HepG2 (cell line): ENCODE measurements around the gene ZNF669. TPM values are rescaled to one million over a fixed set of nuclear protein-coding genes. Genes with fewer than 3 reads are reported as not detected.

Experiments
- ATAC-seq: fragments of 200-7000 bp; cut with Tn5 transposase; 3 replicates; pipeline ENCODE4 v1.9.1; 2020; ENCODE audit warnings: mild to moderate bottlenecking, moderate library complexity
- BruUV-seq: library from RNA; stranded (reverse); fragments of 400-500 nt; replicated peaks from 2 replicates; lab custom pipeline; 2021; lab: Mats Ljungman, UMichigan
- CTCF ChIA-PET: fragments of 300-600 bp; formaldehyde crosslinking; extraction: SDS; loops from one replicate; lab custom pipeline; 2021; ENCODE audit warnings: low total read pairs, inconsistent platforms, low intra/inter-chr PET ratio; lab: Yijun Ruan, JAX
- POLR2A ChIA-PET: fragments of 350-600 bp; sonication (Branson Sonifier 250); formaldehyde crosslinking; loops from one replicate; lab custom pipeline; 2020; ENCODE audit warnings: antibody characterized with exemption, inconsistent platforms; lab: Yijun Ruan, JAX
- DNase-seq: peaks from one replicate; pipeline ENCODE4 v3.0.0-alpha.2; 2015; ENCODE audit warnings: low spot score
- FAIRE-seq: peaks from 3 replicates; lab custom pipeline; 2011; peaks lifted over from hg19 to GRCh38; lab: Jason Lieb, UNC
- H2AFZ ChIP-seq: one replicate; pipeline ENCODE4 v1.6.1; 2011; ENCODE audit warnings: low read length, inconsistent platforms
- H3K27ac ChIP-seq: fragments of 300-600 bp; 3 replicates; pipeline ENCODE4 v1.8.0; 2011; ENCODE audit warnings: mixed run types, mild to moderate bottlenecking, mixed read lengths, low read length, inconsistent platforms; ENCODE audit not compliant: insufficient read depth; ENCODE audit errors: extremely low read length
- H3K27me3 ChIP-seq, 2 experiments: fragments of 200-600 bp in 1 of 2; 2 replicates in 1 of 2; 3 replicates in 1 of 2; pipeline versions ENCODE4 v1.6.0 to v1.8.0; 2011; ENCODE audit warnings: low read length in 2 of 2, mild to moderate bottlenecking in 2 of 2, moderate library complexity in 2 of 2, inconsistent platforms in 1 of 2; ENCODE audit not compliant: insufficient read depth in 2 of 2, control insufficient read depth in 1 of 2
- H3K36me3 ChIP-seq, 2 experiments: fragments of 200-600 bp in 1 of 2; replicated peaks in 1 of 2; 2 replicates in 1 of 2; 3 replicates in 1 of 2; pipeline versions ENCODE4 v1.5.1 to v1.8.0; 2011; ENCODE audit warnings: low read length in 2 of 2, inconsistent platforms in 1 of 2; ENCODE audit not compliant: insufficient read depth in 2 of 2, control insufficient read depth in 1 of 2
- H3K4me1 ChIP-seq: 2 replicates; pipeline ENCODE4 v1.5.1; 2012; ENCODE audit warnings: low read length, inconsistent platforms; ENCODE audit not compliant: insufficient read depth
- H3K4me2 ChIP-seq: 2 replicates; pipeline ENCODE4 v1.6.0; 2011; ENCODE audit warnings: low read depth, low read length, inconsistent platforms
- H3K4me3 ChIP-seq, 3 experiments: fragments of 200-600 bp in 1 of 3; sonication (generic), shearing (Covaris generic) in 1 of 3; replicated peaks in 1 of 3; 2 replicates each; pipeline ENCODE4 v1.5.1; 2011 to 2016; ENCODE audit warnings: low read length in 3 of 3, inconsistent platforms in 2 of 3, low read depth in 2 of 3, mild to moderate bottlenecking in 2 of 3, control low read depth in 1 of 3, mixed read lengths in 1 of 3; ENCODE audit not compliant: insufficient read depth in 1 of 3
- H3K79me2 ChIP-seq: one replicate; pipeline ENCODE4 v1.6.1; 2011; ENCODE audit warnings: low read length, inconsistent platforms; ENCODE audit not compliant: insufficient read depth
- H3K9ac ChIP-seq: 2 replicates; pipeline ENCODE4 v1.6.0; 2011; ENCODE audit warnings: mild to moderate bottlenecking, low read depth, low read length, inconsistent platforms; ENCODE audit not compliant: insufficient read depth
- H3K9me3 ChIP-seq: 2 replicates; pipeline ENCODE4 v1.5.1; 2012; ENCODE audit warnings: mild to moderate bottlenecking, low read length
- H4K20me1 ChIP-seq: 2 replicates; pipeline ENCODE4 v1.6.0; 2011; ENCODE audit warnings: inconsistent platforms, mild to moderate bottlenecking, low read length, moderate library complexity; ENCODE audit not compliant: insufficient read depth
- LRRFIP1 ChIP-seq: sonication (generic); formaldehyde crosslinking; conservative IDR thresholded peaks from 2 replicates; pipeline ENCODE4 v1.4.0; 2020; ENCODE audit warnings: missing genetic modification reagents
- RAD21 ChIP-seq: fragments of 450-650 bp; formaldehyde crosslinking; IDR thresholded peaks from 2 replicates; pipeline ENCODE4 v1.5.0; 2020; ENCODE audit warnings: mild to moderate bottlenecking
- SMAD9 ChIP-seq: sonication (generic); formaldehyde crosslinking; IDR thresholded peaks from 2 replicates; pipeline ENCODE4 v1.5.1; 2020; ENCODE audit warnings: mild to moderate bottlenecking, missing genetic modification reagents
- THAP9 ChIP-seq: sonication (generic); formaldehyde crosslinking; IDR thresholded peaks from 2 replicates; pipeline ENCODE4; 2020; ENCODE audit warnings: missing genetic modification reagents, mild to moderate bottlenecking, borderline replicate concordance
- ZFX ChIP-seq: sonication (generic); formaldehyde crosslinking; IDR thresholded peaks from 2 replicates; pipeline ENCODE4 v1.4.0; 2020; ENCODE audit warnings: mild to moderate bottlenecking, low read depth, missing genetic modification reagents, moderate library complexity
- ZNF292 ChIP-seq: sonication (generic); formaldehyde crosslinking; IDR thresholded peaks from 2 replicates; pipeline ENCODE4 v1.8.1; 2022; ENCODE audit warnings: mild to moderate bottlenecking, low read depth, missing genetic modification reagents, borderline replicate concordance
- ZNF343 ChIP-seq: sonication (generic); formaldehyde crosslinking; IDR thresholded peaks from 2 replicates; pipeline ENCODE4 v1.4.0; 2020; ENCODE audit warnings: mild to moderate bottlenecking, missing genetic modification reagents
- ZNF501 ChIP-seq: sonication (generic); formaldehyde crosslinking; IDR thresholded peaks from 2 replicates; pipeline ENCODE4 v1.5.1; 2020; ENCODE audit warnings: mild to moderate bottlenecking, moderate library complexity, missing genetic modification reagents
- ZNF513 ChIP-seq: sonication (generic); formaldehyde crosslinking; conservative IDR thresholded peaks from 2 replicates; pipeline ENCODE4 v1.5.0; 2020; ENCODE audit warnings: missing genetic modification reagents
- ZNF598 ChIP-seq: sonication (generic); formaldehyde crosslinking; IDR thresholded peaks from 2 replicates; pipeline ENCODE4 v1.5.1; 2020; ENCODE audit warnings: mild to moderate bottlenecking, missing genetic modification reagents, borderline replicate concordance
- ZNF687 ChIP-seq: sonication (generic); formaldehyde crosslinking; IDR thresholded peaks from 2 replicates; pipeline ENCODE4 v1.5.1; 2020; ENCODE audit warnings: mild to moderate bottlenecking, missing genetic modification reagents, moderate library complexity
- WGBS: methylation state at CpG from one replicate; pipeline ENCODE4 v1.1.6; 2017; ENCODE audit warnings: low lambda C conversion rate; 5-methylcytosine and 5-hydroxymethylcytosine counted together
- in situ Hi-C: cut with HindIII; loops from 2 replicates; pipeline ENCODE4 v1.10.0; 2017; ENCODE audit warnings: low pct_unique_long_range_greater_than_20kb; ENCODE audit not compliant: extremely low pct_ligation_motif_present
- intact Hi-C: fragments of 100-400 bp; cut with micrococcal nuclease; formaldehyde crosslinking; loops from one replicate; pipeline ENCODE4 v1.10.0; 2022; ENCODE audit not compliant: unreplicated experiment
- polyA plus RNA-seq, 8 experiments: library from polyadenylated mRNA; depleted of rRNA in 3 of 8; stranded (reverse) in 7 of 8; unstranded in 1 of 8; fragments of >200 nt; fragmentation: Illumina TruSeq in 4 of 8; extraction: Trizol in 4 of 8; gene quantifications; 2 replicates each; pipeline versions ENCODE4 v1.2.1 to v1.2.3, GENCODE V29; 2011 to 2016; ENCODE audit warnings: low read depth in 4 of 8, missing spikeins in 1 of 8, mixed read lengths in 1 of 8; ENCODE audit not compliant: insufficient read depth in 1 of 8
- total RNA-seq, 5 experiments: library from RNA; depleted of rRNA; stranded (reverse); fragments of >200 nt; fragmentation: Illumina TruSeq; extraction: Trizol; gene quantifications; 2 replicates each; pipeline ENCODE4 v1.2.3, GENCODE V29; 2016; ENCODE audit warnings: low read depth in 1 of 5

Gene ZNF669
- total and polyA plus RNA-seq, 2 of the 13 experiments (the other 11 are each of a cell fraction or from before 2014, with no cell fraction given): 3.1 to 14.6 TPM

- Histone ChIP-seq H3K79me2 (no peaks in the 10 kb centered on the region), H3K9me3 (no peaks in the 10 kb centered on the region), H3K4me2 (peak overlapping the region; percentile 68), H2AFZ (no peak overlapping the region), H4K20me1 (no peaks in the 10 kb centered on the region), H3K27ac (no peak overlapping the region), H3K4me3 (peak overlapping the region in 2 of 3 experiments; percentile 6 to 47; a peak in 3 of 6 replicates), H3K27me3 (peaks cover 0 to 3% of the 10 kb centered on the region in 2 experiments; a peak in 1 of 5 replicates), H3K9ac (no peak overlapping the region), H3K4me1 (peaks cover 54% of the 10 kb centered on the region), H3K36me3 (no peaks in the 10 kb centered on the region)
- intact Hi-C loops: no loop called here
- no peak for FAIRE-seq
- in situ Hi-C loops: no loop called here
- WGBS: 92% methylated on average over 8 of the region's 17 CpGs
- peak; percentile 60 for ATAC-seq
- ChIA-PET POLR2A (interaction anchor here (0.7 to 1.6 kb wide), 2 partner anchors 11 to 22 kb away, joined by 4 to 6 read pairs; partner anchors contain the start of gene ZNF670), CTCF (no interaction called here)
- BruUV-seq: no TSS peak
- DNase-seq: no peak
- no peak for TF ChIP-seq ZNF501 (CRISPR knock-in tag)
- TF ChIP-seq LRRFIP1 (CRISPR knock-in tag): no peak
- TF ChIP-seq ZNF598: no peak
- TF ChIP-seq ZNF292 (CRISPR knock-in tag): peak; percentile 40; the same call in 1 of the 2 replicates
- no peak for TF ChIP-seq RAD21 (CRISPR knock-in tag)
- peak; percentile 44 for TF ChIP-seq ZNF687
- no peak for TF ChIP-seq SMAD9 (CRISPR knock-in tag)
- peak; percentile 7; the same call in 1 of the 2 replicates for TF ChIP-seq ZFX (CRISPR knock-in tag)
- TF ChIP-seq ZNF343: no peak
- TF ChIP-seq ZNF513 (CRISPR knock-in tag): no peak
- no peak for TF ChIP-seq THAP9 (CRISPR knock-in tag)
Observed at GRCh38 chr1:247089616-247090375, 14.4 kb downstream of the ZNF669 start.
